HepG2 (cell line): ENCODE measurements around the gene PAFAH1B2. TPM values are rescaled to one million over a fixed set of nuclear protein-coding genes. Genes with fewer than 3 reads are reported as not detected.
"Not testable (repeated sequence)": the region's sequence is repeated elsewhere in the genome, so short reads cannot be mapped to it uniquely, and the experiment has no call there.

Experiments
- ATAC-seq: fragments of 200-7000 bp; cut with Tn5 transposase; 3 replicates; pipeline ENCODE4 v1.9.1; 2020; ENCODE audit warnings: mild to moderate bottlenecking, moderate library complexity
- BruUV-seq: library from RNA; stranded (reverse); fragments of 400-500 nt; replicated peaks from 2 replicates; lab custom pipeline; 2021; lab: Mats Ljungman, UMichigan
- CTCF ChIA-PET: fragments of 300-600 bp; formaldehyde crosslinking; extraction: SDS; loops from one replicate; lab custom pipeline; 2021; ENCODE audit warnings: low total read pairs, inconsistent platforms, low intra/inter-chr PET ratio; lab: Yijun Ruan, JAX
- POLR2A ChIA-PET: fragments of 350-600 bp; sonication (Branson Sonifier 250); formaldehyde crosslinking; loops from one replicate; lab custom pipeline; 2020; ENCODE audit warnings: antibody characterized with exemption, inconsistent platforms; lab: Yijun Ruan, JAX
- DNase-seq: peaks from one replicate; pipeline ENCODE4 v3.0.0-alpha.2; 2015; ENCODE audit warnings: low spot score
- FAIRE-seq: peaks from 3 replicates; lab custom pipeline; 2011; peaks lifted over from hg19 to GRCh38; lab: Jason Lieb, UNC
- H2AFZ ChIP-seq: one replicate; pipeline ENCODE4 v1.6.1; 2011; ENCODE audit warnings: low read length, inconsistent platforms
- H3K27ac ChIP-seq: fragments of 300-600 bp; 3 replicates; pipeline ENCODE4 v1.8.0; 2011; ENCODE audit warnings: mixed run types, mild to moderate bottlenecking, mixed read lengths, low read length, inconsistent platforms; ENCODE audit not compliant: insufficient read depth; ENCODE audit errors: extremely low read length
- H3K27me3 ChIP-seq, 2 experiments: fragments of 200-600 bp in 1 of 2; 2 replicates in 1 of 2; 3 replicates in 1 of 2; pipeline versions ENCODE4 v1.6.0 to v1.8.0; 2011; ENCODE audit warnings: low read length in 2 of 2, mild to moderate bottlenecking in 2 of 2, moderate library complexity in 2 of 2, inconsistent platforms in 1 of 2; ENCODE audit not compliant: insufficient read depth in 2 of 2, control insufficient read depth in 1 of 2
- H3K36me3 ChIP-seq, 2 experiments: fragments of 200-600 bp in 1 of 2; replicated peaks in 1 of 2; 2 replicates in 1 of 2; 3 replicates in 1 of 2; pipeline versions ENCODE4 v1.5.1 to v1.8.0; 2011; ENCODE audit warnings: low read length in 2 of 2, inconsistent platforms in 1 of 2; ENCODE audit not compliant: insufficient read depth in 2 of 2, control insufficient read depth in 1 of 2
- H3K4me1 ChIP-seq: 2 replicates; pipeline ENCODE4 v1.5.1; 2012; ENCODE audit warnings: low read length, inconsistent platforms; ENCODE audit not compliant: insufficient read depth
- H3K4me2 ChIP-seq: 2 replicates; pipeline ENCODE4 v1.6.0; 2011; ENCODE audit warnings: low read depth, low read length, inconsistent platforms
- H3K4me3 ChIP-seq, 3 experiments: fragments of 200-600 bp in 1 of 3; sonication (generic), shearing (Covaris generic) in 1 of 3; replicated peaks in 1 of 3; 2 replicates each; pipeline ENCODE4 v1.5.1; 2011 to 2016; ENCODE audit warnings: low read length in 3 of 3, inconsistent platforms in 2 of 3, low read depth in 2 of 3, mild to moderate bottlenecking in 2 of 3, control low read depth in 1 of 3, mixed read lengths in 1 of 3; ENCODE audit not compliant: insufficient read depth in 1 of 3
- H3K79me2 ChIP-seq: one replicate; pipeline ENCODE4 v1.6.1; 2011; ENCODE audit warnings: low read length, inconsistent platforms; ENCODE audit not compliant: insufficient read depth
- H3K9ac ChIP-seq: 2 replicates; pipeline ENCODE4 v1.6.0; 2011; ENCODE audit warnings: mild to moderate bottlenecking, low read depth, low read length, inconsistent platforms; ENCODE audit not compliant: insufficient read depth
- H3K9me3 ChIP-seq: 2 replicates; pipeline ENCODE4 v1.5.1; 2012; ENCODE audit warnings: mild to moderate bottlenecking, low read length
- H4K20me1 ChIP-seq: 2 replicates; pipeline ENCODE4 v1.6.0; 2011; ENCODE audit warnings: inconsistent platforms, mild to moderate bottlenecking, low read length, moderate library complexity; ENCODE audit not compliant: insufficient read depth
- GTF3A ChIP-seq: sonication (generic); formaldehyde crosslinking; conservative IDR thresholded peaks from 2 replicates; pipeline ENCODE4 v1.4.0; 2020; ENCODE audit warnings: mild to moderate bottlenecking, missing genetic modification reagents
- HMGA1 ChIP-seq: sonication (generic); formaldehyde crosslinking; conservative IDR thresholded peaks from 2 replicates; pipeline ENCODE4 v1.4.0; 2020; ENCODE audit warnings: missing genetic modification reagents
- NFYC ChIP-seq: IDR thresholded peaks from 2 replicates; pipeline ENCODE4 v1.6.1; 2016; ENCODE audit warnings: missing genetic modification reagents, missing compliant biosample characterization
- SP140L ChIP-seq: sonication (generic); formaldehyde crosslinking; IDR thresholded peaks from 2 replicates; pipeline ENCODE4 v1.4.0; 2020; ENCODE audit warnings: missing genetic modification reagents, borderline replicate concordance
- ZBTB3 ChIP-seq: sonication (generic); formaldehyde crosslinking; IDR thresholded peaks from 2 replicates; pipeline ENCODE4 v1.4.0; 2020; ENCODE audit warnings: low read depth, mild to moderate bottlenecking, moderate library complexity, missing genetic modification reagents, borderline replicate concordance
- ZNF383 ChIP-seq: sonication (generic); formaldehyde crosslinking; IDR thresholded peaks from 2 replicates; pipeline ENCODE4 v1.4.0; 2020; ENCODE audit warnings: missing genetic modification reagents, mild to moderate bottlenecking, borderline replicate concordance
- ZNF549 ChIP-seq: sonication (generic); formaldehyde crosslinking; IDR thresholded peaks from 2 replicates; pipeline ENCODE4 v1.5.0; 2020; ENCODE audit warnings: missing genetic modification reagents
- ZNF660 ChIP-seq: sonication (generic); formaldehyde crosslinking; IDR thresholded peaks from 2 replicates; pipeline ENCODE4 v1.5.1; 2020; ENCODE audit warnings: mild to moderate bottlenecking, low read depth, missing genetic modification reagents, borderline replicate concordance
- ZNF670 ChIP-seq: sonication (generic); formaldehyde crosslinking; IDR thresholded peaks from 2 replicates; pipeline ENCODE4 v1.8.0; 2022; ENCODE audit warnings: mild to moderate bottlenecking, missing genetic modification reagents, borderline replicate concordance
- WGBS: methylation state at CpG from one replicate; pipeline ENCODE4 v1.1.6; 2017; ENCODE audit warnings: low lambda C conversion rate; 5-methylcytosine and 5-hydroxymethylcytosine counted together
- in situ Hi-C: cut with HindIII; loops from 2 replicates; pipeline ENCODE4 v1.10.0; 2017; ENCODE audit warnings: low pct_unique_long_range_greater_than_20kb; ENCODE audit not compliant: extremely low pct_ligation_motif_present
- intact Hi-C: fragments of 100-400 bp; cut with micrococcal nuclease; formaldehyde crosslinking; loops from one replicate; pipeline ENCODE4 v1.10.0; 2022; ENCODE audit not compliant: unreplicated experiment
- polyA plus RNA-seq, 8 experiments: library from polyadenylated mRNA; depleted of rRNA in 3 of 8; stranded (reverse) in 7 of 8; unstranded in 1 of 8; fragments of >200 nt; fragmentation: Illumina TruSeq in 4 of 8; extraction: Trizol in 4 of 8; gene quantifications; 2 replicates each; pipeline versions ENCODE4 v1.2.1 to v1.2.3, GENCODE V29; 2011 to 2016; ENCODE audit warnings: low read depth in 4 of 8, missing spikeins in 1 of 8, mixed read lengths in 1 of 8; ENCODE audit not compliant: insufficient read depth in 1 of 8
- total RNA-seq, 5 experiments: library from RNA; depleted of rRNA; stranded (reverse); fragments of >200 nt; fragmentation: Illumina TruSeq; extraction: Trizol; gene quantifications; 2 replicates each; pipeline ENCODE4 v1.2.3, GENCODE V29; 2016; ENCODE audit warnings: low read depth in 1 of 5

PAFAH1B2 gene
- total and polyA plus RNA-seq, 2 of the 13 experiments (the other 11 are each of a cell fraction or from before 2014, with no cell fraction given), result 28.8 to 104 TPM

DNA sequence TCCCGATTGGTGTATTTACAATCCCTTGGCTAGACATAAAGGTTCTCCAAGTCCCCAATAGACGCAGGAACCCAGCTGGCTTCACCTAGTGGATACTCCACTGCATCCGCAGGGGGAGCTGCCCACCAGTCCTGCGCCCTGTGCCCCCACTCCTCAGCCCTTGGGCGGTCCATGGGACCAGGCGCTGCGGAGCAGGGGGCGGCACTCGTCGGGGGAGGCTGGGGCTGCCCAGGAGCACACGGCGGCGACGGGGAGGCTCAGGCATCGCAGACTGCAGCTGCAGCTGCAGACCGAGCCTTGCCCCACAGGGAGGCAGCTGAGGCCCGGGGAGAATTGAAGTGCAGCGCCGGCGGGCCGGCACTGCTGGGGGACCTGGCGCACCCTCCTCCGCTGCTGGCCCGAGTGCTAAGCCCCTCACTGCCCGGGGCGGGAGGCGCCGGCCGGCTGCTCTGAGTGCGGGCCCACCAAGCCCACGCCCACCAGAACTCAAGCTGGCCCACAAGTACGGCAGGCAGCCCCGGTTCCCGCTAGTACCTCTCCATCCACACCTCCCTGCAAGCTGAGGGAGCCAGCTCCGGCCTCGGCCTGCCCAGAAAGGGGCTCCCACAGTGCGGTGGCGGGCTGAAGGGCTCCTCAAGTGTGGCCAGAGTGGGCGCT, 33.7 kb upstream of the PAFAH1B2 start:
- H3K4me2 ChIP-seq, result no peak overlapping the region
- no peaks in the 10 kb centered on the region for H4K20me1 ChIP-seq
- H3K36me3 ChIP-seq, result no peaks in the 10 kb centered on the region
- TF ChIP-seq SP140L (CRISPR knock-in tag), result no peak
- TF ChIP-seq HMGA1 (CRISPR knock-in tag), result no peak
- no peak for TF ChIP-seq ZNF670 (CRISPR knock-in tag)
- TF ChIP-seq ZNF383 (CRISPR knock-in tag), result no peak
- TF ChIP-seq NFYC (CRISPR knock-in tag), result 0 out of 2 replicates have a peak, but pooled peaks have one; percentile 1
- no peak for TF ChIP-seq ZNF549 (CRISPR knock-in tag)
- TF ChIP-seq ZNF660, result no peak
- no peak for TF ChIP-seq GTF3A
- TF ChIP-seq ZBTB3 (CRISPR knock-in tag), result no peak
- no peak overlapping the region for H2AFZ ChIP-seq
- no peak overlapping the region for H3K9ac ChIP-seq
- H3K27ac ChIP-seq, result no peak overlapping the region
- in situ Hi-C loops (no loop called here), intact Hi-C loops (no loop called here)
- 82% methylated on average over 11 of the region's 39 CpGs for WGBS
- peaks cover 15% of the 10 kb centered on the region; the same call in 1 of the 2 replicates for H3K4me1 ChIP-seq
- no peaks in the 10 kb centered on the region for H3K79me2 ChIP-seq
- DNase-seq (no peak), ATAC-seq (no peak), FAIRE-seq (no peak)
- ChIA-PET POLR2A (no interaction called here), CTCF (no interaction called here)
- no TSS peak for BruUV-seq
- no peak overlapping the region for H3K4me3 ChIP-seq
- H3K27me3 ChIP-seq, result no peaks in the 10 kb centered on the region
- no peaks in the 10 kb centered on the region for H3K9me3 ChIP-seq

DNA sequence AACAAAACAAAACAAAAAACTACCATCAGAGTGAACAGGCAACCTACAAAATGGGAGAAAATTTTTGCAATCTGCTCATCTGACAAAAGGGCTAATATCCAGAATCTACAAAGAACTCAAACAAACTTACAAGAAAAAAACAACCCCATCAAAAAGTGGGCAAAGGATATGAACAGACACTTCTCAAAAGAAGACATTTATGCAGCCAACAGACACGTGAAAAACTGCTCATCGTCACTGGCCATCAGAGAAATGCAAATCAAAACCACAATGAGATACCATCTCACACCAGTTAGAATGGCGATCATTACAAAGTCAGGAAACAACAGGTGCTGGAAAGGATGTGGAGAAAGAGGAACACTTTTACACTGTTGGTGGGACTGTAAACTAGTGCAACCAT, 31.6 kb upstream of the PAFAH1B2 start:
- WGBS, result 31% methylated on average over 3 of the region's 3 CpGs
- FAIRE-seq, result not testable (repeated sequence)

DNA sequence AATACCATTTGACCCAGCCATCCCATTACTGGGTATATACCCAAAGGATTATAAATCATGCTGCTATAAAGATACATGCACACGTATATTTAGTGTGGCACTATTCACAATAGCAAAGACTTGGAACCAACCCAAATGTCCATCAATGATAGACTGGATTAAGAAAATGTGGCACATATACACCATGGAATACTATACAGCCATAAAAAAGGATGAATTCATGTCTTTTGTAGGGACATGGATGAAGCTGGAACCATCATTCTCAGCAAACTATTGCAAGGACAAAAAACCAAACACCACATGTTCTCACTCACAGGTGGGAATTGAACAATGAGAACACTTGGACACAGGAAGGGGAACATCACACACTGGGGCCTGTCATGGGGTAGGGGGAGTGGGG, 31.1 kb upstream of the PAFAH1B2 start:
- intact Hi-C loops, POLR2A ChIA-PET, BruUV-seq: not testable (repeated sequence)

More for the DNA sequence above, 31.6 kb upstream of the PAFAH1B2 start:
- H3K9me3 ChIP-seq, H3K79me2 ChIP-seq, BruUV-seq, intact Hi-C loops, H3K36me3 ChIP-seq, H3K27ac ChIP-seq, POLR2A ChIA-PET, H2AFZ ChIP-seq, ATAC-seq, H3K4me3 ChIP-seq, H3K4me1 ChIP-seq, in situ Hi-C loops, DNase-seq, H3K4me2 ChIP-seq, CTCF ChIA-PET, H4K20me1 ChIP-seq, H3K9ac ChIP-seq, H3K27me3 ChIP-seq: not testable (repeated sequence)

More for the DNA sequence above, 31.1 kb upstream of the PAFAH1B2 start:
- H3K4me3 ChIP-seq, CTCF ChIA-PET, H3K79me2 ChIP-seq, H3K27ac ChIP-seq, in situ Hi-C loops, H3K9ac ChIP-seq, FAIRE-seq, H3K4me2 ChIP-seq, H3K27me3 ChIP-seq, DNase-seq, H3K36me3 ChIP-seq, ATAC-seq, H2AFZ ChIP-seq, H4K20me1 ChIP-seq, H3K4me1 ChIP-seq, H3K9me3 ChIP-seq: not testable (repeated sequence)
- 75% methylated on average over 1 of the region's 1 CpG for WGBS
